IMR-90 (cell line): ENCODE data around the gene PTCH1. TPM values are rescaled to one million over a fixed set of nuclear protein-coding genes. Genes with fewer than 3 reads are reported as not detected.

Source experiments
- ATAC-seq: fragments of 200-7000 bp; cut with Tn5 transposase; 2 replicates; pipeline ENCODE4 v1.9.1; 2020; ENCODE audit warnings: low read depth, mild to moderate bottlenecking, moderate library complexity
- BruUV-seq: library from RNA; stranded (reverse); fragments of 400-500 nt; replicated peaks from 2 replicates; lab custom pipeline; 2021; lab: Mats Ljungman, UMichigan
- CTCF ChIA-PET: fragments of 300-600 bp; formaldehyde crosslinking; extraction: SDS; loops from one replicate; lab custom pipeline; 2021; ENCODE audit warnings: antibody characterized with exemption; lab: Yijun Ruan, JAX
- POLR2A ChIA-PET: fragments of 300-600 bp; sonication (Branson Sonifier 250); formaldehyde crosslinking; loops from one replicate; lab custom pipeline; 2022; ENCODE audit warnings: antibody characterized with exemption; ENCODE audit not compliant: unreplicated experiment; lab: Charles Lee
- DNase-seq: peaks from one replicate; pipeline ENCODE4 v3.0.0; 2013
- H2AFZ ChIP-seq: replicated peaks from 2 replicates; pipeline ENCODE3; 2013; ENCODE audit warnings: low read length, mild to moderate bottlenecking; ENCODE audit not compliant: poor library complexity
- H2AK5ac ChIP-seq: 2 replicates; pipeline ENCODE4 v1.6.1; 2013; ENCODE audit warnings: low read depth, low read length, inconsistent platforms
- H2AK9ac ChIP-seq: replicated peaks from 2 replicates; pipeline ENCODE3; 2013; ENCODE audit warnings: mild to moderate bottlenecking, low read depth, low read length, moderate library complexity; ENCODE audit not compliant: poor library complexity
- H2BK120ac ChIP-seq: 2 replicates; pipeline ENCODE4 v1.6.1; 2013; ENCODE audit warnings: low read depth, low read length, inconsistent platforms
- H2BK15ac ChIP-seq: 3 replicates; pipeline ENCODE4 v1.6.1; 2013; ENCODE audit warnings: low read depth, low read length, inconsistent platforms
- H2BK20ac ChIP-seq: 2 replicates; pipeline ENCODE4 v1.6.1; 2013; ENCODE audit warnings: low read depth, mild to moderate bottlenecking, inconsistent platforms, low read length, moderate library complexity
- H2BK5ac ChIP-seq: 2 replicates; pipeline ENCODE4 v1.6.1; 2013; ENCODE audit warnings: mild to moderate bottlenecking, low read depth, low read length, inconsistent platforms; ENCODE audit not compliant: poor library complexity, severe bottlenecking
- H3K14ac ChIP-seq: replicated peaks from 2 replicates; pipeline ENCODE4 v1.6.1; 2013; ENCODE audit warnings: low read depth, low read length, inconsistent platforms
- H3K18ac ChIP-seq: 2 replicates; pipeline ENCODE4 v1.6.1; 2013; ENCODE audit warnings: low read depth, low read length, control low read depth
- H3K23ac ChIP-seq: 2 replicates; pipeline ENCODE4 v1.6.1; 2013; ENCODE audit warnings: low read depth, low read length, inconsistent platforms
- H3K27ac ChIP-seq: 2 replicates; pipeline ENCODE4 v1.5.1; 2013; ENCODE audit warnings: mild to moderate bottlenecking, control low read depth, low read length; ENCODE audit not compliant: insufficient read depth
- H3K27me3 ChIP-seq: 2 replicates; pipeline ENCODE4 v1.6.1; 2013; ENCODE audit warnings: low read length; ENCODE audit not compliant: control insufficient read depth, insufficient read depth
- H3K36me3 ChIP-seq: 2 replicates; pipeline ENCODE4 v1.6.1; 2013; ENCODE audit warnings: low read length, mixed read lengths; ENCODE audit not compliant: control insufficient read depth, insufficient read depth
- H3K4ac ChIP-seq: 2 replicates; pipeline ENCODE4 v1.6.1; 2013; ENCODE audit warnings: low read depth, low read length, inconsistent platforms
- H3K4me1 ChIP-seq: 2 replicates; pipeline ENCODE4 v1.6.1; 2013; ENCODE audit warnings: low read length, mixed read lengths; ENCODE audit not compliant: control insufficient read depth, insufficient read depth
- H3K4me2 ChIP-seq: 2 replicates; pipeline ENCODE4 v1.6.1; 2013; ENCODE audit warnings: low read depth, mild to moderate bottlenecking, control low read depth, low read length, moderate library complexity
- H3K4me3 ChIP-seq: 2 replicates; pipeline ENCODE4 v1.5.1; 2013; ENCODE audit warnings: low read depth, mild to moderate bottlenecking, control low read depth, low read length, moderate library complexity; ENCODE audit not compliant: insufficient read depth
- H3K56ac ChIP-seq: 2 replicates; pipeline ENCODE4 v1.6.1; 2013; ENCODE audit warnings: low read length, inconsistent platforms; ENCODE audit not compliant: insufficient read depth; ENCODE audit errors: extremely low read depth
- H3K79me1 ChIP-seq, 2 experiments: 2 replicates each; pipeline ENCODE4 v1.6.1; 2013; ENCODE audit warnings: low read length in 2 of 2, inconsistent platforms in 1 of 2, low read depth in 1 of 2
- H3K9ac ChIP-seq: 2 replicates; pipeline ENCODE4 v1.6.1; 2013; ENCODE audit warnings: low read depth, low read length, control low read depth
- H3K9me1 ChIP-seq: 2 replicates; pipeline ENCODE4 v1.6.1; 2013; ENCODE audit warnings: low read length, inconsistent platforms; ENCODE audit not compliant: insufficient read depth
- H3K9me3 ChIP-seq: 2 replicates; pipeline ENCODE4 v1.6.1; 2013; ENCODE audit warnings: low read length; ENCODE audit not compliant: control insufficient read depth, insufficient read depth
- H4K20me1 ChIP-seq: 2 replicates; pipeline ENCODE4 v1.6.1; 2013; ENCODE audit warnings: low read length, inconsistent platforms; ENCODE audit not compliant: insufficient read depth
- H4K5ac ChIP-seq: 2 replicates; pipeline ENCODE4 v1.6.1; 2013; ENCODE audit warnings: mild to moderate bottlenecking, low read depth, low read length, control low read depth
- H4K8ac ChIP-seq, 2 experiments: 2 replicates each; pipeline ENCODE4 v1.6.1; 2013; ENCODE audit warnings: low read depth in 2 of 2, low read length in 2 of 2, control low read depth in 1 of 2, inconsistent platforms in 1 of 2
- H4K91ac ChIP-seq: 2 replicates; pipeline ENCODE4 v1.6.1; 2013; ENCODE audit warnings: low read depth, low read length, inconsistent platforms; ENCODE audit not compliant: insufficient read depth
- MXI1 ChIP-seq: IDR thresholded peaks from 2 replicates; pipeline ENCODE4 v1.6.1; 2012; ENCODE audit warnings: low read depth, mild to moderate bottlenecking, low read length, moderate library complexity, borderline replicate concordance
- RAD21 ChIP-seq: IDR thresholded peaks from 2 replicates; pipeline ENCODE4 v1.6.1; 2012; ENCODE audit warnings: low read length, improper control_type of control experiment
- RFX5 ChIP-seq: IDR thresholded peaks from 2 replicates; pipeline ENCODE4 v1.8.0; 2012; ENCODE audit warnings: low read depth, mild to moderate bottlenecking, low read length, moderate library complexity
- USF2 ChIP-seq: fragments of 150-350 bp; IDR thresholded peaks from 2 replicates; pipeline ENCODE4 v1.6.1; 2017; ENCODE audit warnings: mild to moderate bottlenecking, antibody characterized with exemption, low read length, low read depth
- WGBS, 2 experiments: methylation state at CpG; one replicate each; pipeline versions ENCODE4 v1.1.5 to v1.1.7; 2013; ENCODE audit warnings: missing lambda C conversion rate in 2 of 2; ENCODE audit not compliant: insufficient read length in 1 of 2; ENCODE audit errors: extremely low coverage in 2 of 2; 5-methylcytosine and 5-hydroxymethylcytosine counted together
- dilution Hi-C: fragments of 300-500 bp; cut with HindIII; formaldehyde crosslinking; loops from one replicate; pipeline ENCODE4 v1.14.3; 2018; ENCODE audit warnings: low sequenced_read_pairs; ENCODE audit not compliant: unreplicated experiment
- in situ Hi-C: fragments of 300-500 bp; cut with MboI; formaldehyde crosslinking; loops from 3 replicates; pipeline ENCODE4 v1.14.3; 2019; ENCODE audit warnings: low sequenced_read_pairs, inconsistent platforms, mixed read lengths
- intact Hi-C: fragments of 100-400 bp; cut with micrococcal nuclease; formaldehyde crosslinking; loops from 2 replicates; pipeline ENCODE4 v1.10.0; 2022
- polyA plus RNA-seq, 3 experiments: library from polyadenylated mRNA; depleted of rRNA; stranded (reverse); fragments of >200 nt; gene quantifications; 2 replicates each; pipeline ENCODE4 v1.2.3, GENCODE V29; 2012; ENCODE audit warnings: low replicate concordance in 1 of 3
- total RNA-seq: library from RNA; depleted of rRNA; stranded (reverse); fragments of >200 nt; gene quantifications from 2 replicates; pipeline ENCODE4 v1.2.3, GENCODE V29; 2012

The PTCH1 gene
- total and polyA plus RNA-seq, 2 of the 4 experiments (the other 2 are of a cell fraction) = 4.1 to 5.0 TPM

- in situ Hi-C loops = no loop called here
- no peak overlapping the region for H2AK5ac ChIP-seq
- peak overlapping the region; percentile 87 for H2BK5ac ChIP-seq
- no peaks in the 10 kb centered on the region for H3K27me3 ChIP-seq
- H4K8ac ChIP-seq = peak overlapping the region; percentile 40 to 62; a peak in 2 of 4 replicates
- H3K23ac ChIP-seq = peak overlapping the region; percentile 76; the same call in 1 of the 2 replicates
- no TSS peak for BruUV-seq
- peak overlapping the region; percentile 93 for H2AFZ ChIP-seq
- intact Hi-C loops = loop anchor here (2.0 to 10.0 kb wide), 5 partner anchors 44 to 628 kb away; partner anchors contain the start of gene FANCC
- peaks cover 30% of the 10 kb centered on the region for H4K20me1 ChIP-seq
- peak overlapping the region; percentile 69 for H4K5ac ChIP-seq
- TF ChIP-seq USF2 (no peak), MXI1 (no peak), RAD21 (no peak), RFX5 (no peak)
- peak overlapping the region; percentile 91 for H3K4me2 ChIP-seq
- peak overlapping the region; percentile 84 for H3K4me3 ChIP-seq
- 0% methylated on average over 1 of the region's 23 CpGs; no CpG with 5 or more reads in 1 of the 2 experiments for WGBS, 2 experiments
- H4K91ac ChIP-seq = no peak overlapping the region
- peak overlapping the region; percentile 73; the same call in 1 of the 2 replicates for H3K56ac ChIP-seq
- H3K79me1 ChIP-seq = peaks cover 10 to 40% of the 10 kb centered on the region in 2 experiments; a peak in 3 of 4 replicates
- H3K4me1 ChIP-seq = peaks cover 5% of the 10 kb centered on the region
- ChIA-PET POLR2A (no interaction called here), CTCF (no interaction called here)
- no peaks in the 10 kb centered on the region for H3K9me3 ChIP-seq
- dilution Hi-C loops = no loop called here
- H3K27ac ChIP-seq = peak overlapping the region; percentile 88
- H2BK15ac ChIP-seq = no peak overlapping the region
- H3K9ac ChIP-seq = peak overlapping the region; percentile 98
- peak overlapping the region; percentile 59 for H2AK9ac ChIP-seq
- H3K4ac ChIP-seq = peak overlapping the region; percentile 92
- peak overlapping the region; percentile 75 for H2BK120ac ChIP-seq
- H3K18ac ChIP-seq = peak overlapping the region; percentile 85
- peak overlapping the region; percentile 73 for H3K14ac ChIP-seq
- H2BK20ac ChIP-seq = no peak overlapping the region; the same call in 1 of the 2 replicates
- ATAC-seq (no peak), DNase-seq (peak; percentile 47)
- no peaks in the 10 kb centered on the region; the same call in 1 of the 2 replicates for H3K36me3 ChIP-seq
- no peaks in the 10 kb centered on the region; the same call in 1 of the 2 replicates for H3K9me1 ChIP-seq
Observed at GRCh38 chr9:95506428-95506677, 10.4 kb downstream of the PTCH1 start.
